ENCODE measurements around the gene PUM2. TPM values are rescaled to one million over a fixed set of nuclear protein-coding genes. Genes with fewer than 3 reads are reported as not detected.

The PUM2 gene
- total and polyA plus RNA-seq, 4 donors = 18.5 to 61.0 (median 35.1) TPM

DNA sequence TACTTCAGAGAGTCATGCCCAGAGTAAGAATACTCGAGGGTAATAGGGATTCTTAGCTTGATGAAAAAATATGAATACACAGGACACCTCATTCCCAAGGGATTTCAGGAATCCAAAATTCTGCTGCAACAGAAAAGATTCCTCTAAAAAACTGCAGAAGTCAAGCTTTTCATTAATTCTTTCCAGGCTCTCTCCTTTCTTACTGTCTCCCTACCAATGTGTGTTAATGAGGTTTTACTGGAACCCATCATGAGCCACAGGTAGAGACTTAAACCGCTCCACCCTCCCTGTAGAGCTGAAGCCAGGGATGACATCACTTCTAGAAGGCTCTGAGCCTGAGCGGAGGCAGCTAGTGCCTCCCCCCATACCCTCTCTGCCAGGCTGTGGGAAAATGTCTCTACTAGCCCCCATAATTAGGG lies 129.1 kb downstream of the PUM2 start:
- WGBS = 29% methylated on average over 3 of the region's 3 CpGs
- H3K36me3 ChIP-seq (ENCODE audit: control insufficient read depth in 4 of 4, insufficient read depth in 3 of 4, low read depth in 1 of 4, low read length in 3 of 4) = no peaks in the 10 kb centered on the region
- H3K4me3 ChIP-seq (ENCODE audit: low read depth in 1 of 3, low read length in 3 of 3) = no peak overlapping the region
- TF ChIP-seq FOXA1 (IDR thresholded peaks at IDR 0.05) (no peak), GABPA (IDR thresholded peaks at IDR 0.05 in 1 of 2, conservative IDR thresholded peaks at IDR 0.05 in 1 of 2) (no peak), YY1 (IDR thresholded peaks at IDR 0.05) (peak; percentile 27), ZBTB33 (IDR thresholded peaks at IDR 0.05) (no peak), JUND (IDR thresholded peaks at IDR 0.05) (peak in 1 of 2 donors; percentile 79), HNF4G (IDR thresholded peaks at IDR 0.05) (no peak), REST (IDR thresholded peaks at IDR 0.05) (no peak), NR2F2 (IDR thresholded peaks at IDR 0.05) (no peak), RXRA (IDR thresholded peaks at IDR 0.05) (no peak), HNF4A (conservative IDR thresholded peaks at IDR 0.05) (no peak), SP1 (IDR thresholded peaks at IDR 0.05) (no peak), TAF1 (conservative IDR thresholded peaks at IDR 0.05) (no peak), EGR1 (IDR thresholded peaks at IDR 0.05; ENCODE audit: low read depth in 2 of 2) (no peak)
- TF ChIP-seq, protein P1, sequence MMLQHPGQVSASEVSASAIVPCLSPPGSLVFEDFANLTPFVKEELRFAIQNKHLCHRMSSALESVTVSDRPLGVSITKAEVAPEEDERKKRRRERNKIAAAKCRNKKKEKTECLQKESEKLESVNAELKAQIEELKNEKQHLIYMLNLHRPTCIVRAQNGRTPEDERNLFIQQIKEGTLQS (IDR thresholded peaks at IDR 0.05) = no peak
- H3K27ac ChIP-seq (ENCODE audit: low read depth in 1 of 2, low read length in 2 of 2) = peak overlapping the region; percentile 94 to 98
- no peaks in the 10 kb centered on the region for H3K27me3 ChIP-seq (ENCODE audit: control insufficient read depth in 4 of 4, insufficient read depth in 4 of 4, low read length in 3 of 4)
- H3K9me3 ChIP-seq (ENCODE audit: control insufficient read depth in 4 of 4, low read length in 3 of 4) = no peaks in the 10 kb centered on the region
- DNase-seq (ENCODE audit: low spot score) = no peak
- H3K4me1 ChIP-seq (ENCODE audit: control insufficient read depth in 4 of 4, insufficient read depth in 4 of 4, low read length in 3 of 4) = peaks cover 7 to 75% (median 56%) of the 10 kb centered on the region in 4 donors
- H3K9ac ChIP-seq (ENCODE audit: low read depth in 1 of 2, low read length in 2 of 2) = peak overlapping the region; percentile 90 to 96

DNA sequence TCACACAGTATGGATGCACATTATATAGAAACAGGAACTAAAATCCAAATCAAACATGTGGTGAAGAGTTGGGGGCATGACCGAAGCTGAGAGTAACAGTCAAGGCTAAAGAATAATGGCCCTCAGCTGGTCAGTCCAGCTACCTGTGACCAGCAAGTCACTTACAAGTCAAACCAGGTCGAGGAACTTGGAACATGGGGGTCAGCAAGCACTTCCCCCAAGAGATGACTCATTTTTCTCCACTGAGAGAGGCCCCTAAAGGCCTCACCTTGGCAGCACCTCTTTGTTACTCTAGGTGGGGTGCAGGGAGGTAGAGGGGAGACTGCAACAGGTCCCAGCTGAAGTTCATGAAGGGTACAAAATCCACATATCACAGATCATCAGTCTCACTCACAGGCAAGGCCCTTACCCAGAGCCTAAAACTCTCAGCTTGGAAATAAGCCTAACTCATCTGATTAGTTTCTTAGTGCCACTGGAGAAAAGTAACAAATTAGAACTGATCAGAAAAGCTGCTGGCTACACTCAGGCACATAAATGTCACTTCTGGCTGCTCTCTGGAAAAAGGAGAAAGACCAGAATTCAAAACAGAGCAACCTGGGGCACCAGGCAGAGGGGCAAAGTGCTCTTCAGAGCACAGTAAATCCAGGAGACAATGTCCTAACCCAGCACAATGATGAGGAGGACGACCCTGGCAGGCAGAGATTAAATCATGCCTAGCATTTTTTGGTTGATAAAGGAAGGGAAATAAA lies 129.7 kb downstream of the PUM2 start:
- DNase-seq (ENCODE audit: low spot score) = no peak
- peak overlapping the region; percentile 94 to 98 for H3K27ac ChIP-seq (ENCODE audit: low read depth in 1 of 2, low read length in 2 of 2)
- no peaks in the 10 kb centered on the region for H3K27me3 ChIP-seq (ENCODE audit: control insufficient read depth in 4 of 4, insufficient read depth in 4 of 4, low read length in 3 of 4)
- 39% methylated on average over 3 of the region's 3 CpGs for WGBS
- peak overlapping the region; percentile 90 to 96 for H3K9ac ChIP-seq (ENCODE audit: low read depth in 1 of 2, low read length in 2 of 2)
- H3K36me3 ChIP-seq (ENCODE audit: control insufficient read depth in 4 of 4, insufficient read depth in 3 of 4, low read depth in 1 of 4, low read length in 3 of 4) = no peaks in the 10 kb centered on the region
- H3K4me1 ChIP-seq (ENCODE audit: control insufficient read depth in 4 of 4, insufficient read depth in 4 of 4, low read length in 3 of 4) = peaks cover 7 to 76% (median 57%) of the 10 kb centered on the region in 4 donors
- TF ChIP-seq FOXA1 (IDR thresholded peaks at IDR 0.05) (no peak), JUND (IDR thresholded peaks at IDR 0.05) (peak in 1 of 2 donors; percentile 10)
- H3K9me3 ChIP-seq (ENCODE audit: control insufficient read depth in 4 of 4, low read length in 3 of 4) = no peaks in the 10 kb centered on the region
- H3K4me3 ChIP-seq (ENCODE audit: low read depth in 1 of 3, low read length in 3 of 3) = no peak overlapping the region

Data from liver (tissue), 9 donors.